ENCODE data around the gene KIFC3. TPM values are rescaled to one million over a fixed set of nuclear protein-coding genes. Genes with fewer than 3 reads are reported as not detected.

KIFC3 gene
- total and polyA plus RNA-seq, 2 donors (not counting 1 experiment from before 2014, with no cell fraction given), result 0.07 to 0.67 TPM

DNA sequence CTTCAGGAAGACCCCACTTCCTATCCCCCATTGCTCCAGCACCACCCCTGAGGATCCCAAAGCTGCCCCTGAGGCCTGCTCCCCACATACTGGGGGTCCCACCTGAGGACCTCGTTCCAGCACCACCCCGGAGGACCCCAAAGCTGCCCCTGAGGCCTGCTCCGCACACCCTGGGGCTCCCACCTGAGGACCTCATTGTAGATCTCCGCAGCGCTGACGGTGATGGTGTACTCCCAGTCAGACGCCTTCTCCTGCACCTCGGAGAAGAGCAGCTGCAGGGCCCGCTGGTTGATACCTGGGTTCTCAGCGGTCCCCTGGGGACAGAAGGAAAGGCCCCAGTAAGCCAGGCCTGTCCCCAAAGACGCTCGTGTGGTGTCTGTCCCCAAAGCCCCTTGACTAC lies 40.3 kb downstream of the KIFC3 start:
- Histone ChIP-seq H3K4me2 (replicated peaks; ENCODE audit: low read depth, low read length, poor library complexity, severe bottlenecking) (no peak overlapping the region), H3K27ac (ENCODE audit: low read length in 2 of 2) (no peak overlapping the region), H3K79me2 (ENCODE audit: control insufficient read depth, insufficient read depth, low read length) (no peaks in the 10 kb centered on the region), H3K4me3 (ENCODE audit: control extremely low read depth in 1 of 5, extremely low read depth in 1 of 5, insufficient read depth in 1 of 5, low read depth in 2 of 5, low read length in 4 of 5) (no peak overlapping the region), H4K20me1 (ENCODE audit: control insufficient read depth, insufficient read depth, low read length, poor library complexity, severe bottlenecking) (no peaks in the 10 kb centered on the region), H3K4me1 (ENCODE audit: control insufficient read depth in 2 of 2, insufficient read depth in 2 of 2, low read length in 2 of 2) (peaks cover 0 to 3% of the 10 kb centered on the region in 2 donors), H3K9ac (ENCODE audit: low read length) (no peak overlapping the region), H3K27me3 (replicated peaks in 1 of 4; ENCODE audit: control extremely low read depth in 1 of 4, control insufficient read depth in 3 of 4, insufficient read depth in 4 of 4, low read length in 3 of 4) (no peaks in the 10 kb centered on the region), H3K36me3 (replicated peaks in 1 of 2; ENCODE audit: control extremely low read depth in 1 of 2, control insufficient read depth in 1 of 2, extremely low read depth in 1 of 2, insufficient read depth in 2 of 2, low read length in 1 of 2) (no peaks in the 10 kb centered on the region), H2AFZ (ENCODE audit: insufficient read depth, low read depth, low read length, poor library complexity, severe bottlenecking) (no peak overlapping the region), H3K9me3 (ENCODE audit: control extremely low read depth in 1 of 3, control insufficient read depth in 2 of 3, insufficient read depth in 1 of 3, low read length in 2 of 3) (no peaks in the 10 kb centered on the region)
- Mint-ChIP-seq H3K9me3 (ENCODE audit: insufficient read depth) (no peaks in the 10 kb centered on the region), H3K27me3 (no peaks in the 10 kb centered on the region), H3K27ac (no peak overlapping the region), H3K4me3 (no peak overlapping the region), H3K4me1 (no peaks in the 10 kb centered on the region)
- TF ChIP-seq CTCF (IDR thresholded peaks at IDR 0.05), result no peak
- no peak for TF ChIP-seq EZH2 (IDR thresholded peaks at IDR 0.05; ENCODE audit: borderline replicate concordance, insufficient read depth, low read depth, low read length, poor library complexity, severe bottlenecking)
- DNase-seq (no peak), ATAC-seq (ENCODE audit: low read depth) (no peak)
- intact Hi-C loops (cut with micrococcal nuclease), result no loop called here
- CTCF ChIA-PET, result no interaction called here
- POLR2A ChIA-PET, result no interaction called here
- 82% methylated on average over 12 of the region's 12 CpGs for WGBS (ENCODE audit: insufficient coverage)

DNA sequence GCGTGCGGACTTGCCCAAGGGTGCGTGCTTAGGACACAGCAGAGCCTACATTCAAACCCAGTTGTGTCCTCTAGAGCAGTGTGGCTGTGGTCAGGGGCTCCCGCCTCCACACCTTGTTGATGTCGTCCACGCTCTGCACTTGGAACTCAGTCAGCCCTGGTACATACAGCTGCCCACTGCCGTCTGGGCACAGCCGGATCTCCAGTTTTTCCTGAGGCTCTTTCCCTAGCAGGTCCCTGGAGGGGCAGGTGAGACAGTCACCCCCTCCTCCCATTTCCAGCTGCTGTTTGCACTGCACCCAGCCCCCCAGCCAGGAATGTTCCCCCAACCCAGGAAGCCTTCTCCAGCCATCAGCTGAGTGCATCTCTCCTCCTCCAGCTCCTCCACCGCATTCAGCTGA lies 41.0 kb downstream of the KIFC3 start:
- Histone ChIP-seq H2AFZ (ENCODE audit: insufficient read depth, low read depth, low read length, poor library complexity, severe bottlenecking) (no peak overlapping the region), H3K27ac (ENCODE audit: low read length in 2 of 2) (no peak overlapping the region), H3K9ac (ENCODE audit: low read length) (no peak overlapping the region), H3K36me3 (replicated peaks in 1 of 2; ENCODE audit: control extremely low read depth in 1 of 2, control insufficient read depth in 1 of 2, extremely low read depth in 1 of 2, insufficient read depth in 2 of 2, low read length in 1 of 2) (no peaks in the 10 kb centered on the region), H3K4me1 (ENCODE audit: control insufficient read depth in 2 of 2, insufficient read depth in 2 of 2, low read length in 2 of 2) (peaks cover 0 to 3% of the 10 kb centered on the region in 2 donors), H3K4me2 (replicated peaks; ENCODE audit: low read depth, low read length, poor library complexity, severe bottlenecking) (no peak overlapping the region), H3K27me3 (replicated peaks in 1 of 4; ENCODE audit: control extremely low read depth in 1 of 4, control insufficient read depth in 3 of 4, insufficient read depth in 4 of 4, low read length in 3 of 4) (no peaks in the 10 kb centered on the region), H3K79me2 (ENCODE audit: control insufficient read depth, insufficient read depth, low read length) (no peaks in the 10 kb centered on the region), H4K20me1 (ENCODE audit: control insufficient read depth, insufficient read depth, low read length, poor library complexity, severe bottlenecking) (no peaks in the 10 kb centered on the region), H3K4me3 (ENCODE audit: control extremely low read depth in 1 of 5, extremely low read depth in 1 of 5, insufficient read depth in 1 of 5, low read depth in 2 of 5, low read length in 4 of 5) (no peak overlapping the region), H3K9me3 (ENCODE audit: control extremely low read depth in 1 of 3, control insufficient read depth in 2 of 3, insufficient read depth in 1 of 3, low read length in 2 of 3) (no peaks in the 10 kb centered on the region)
- TF ChIP-seq CTCF (IDR thresholded peaks at IDR 0.05) (no peak), EZH2 (IDR thresholded peaks at IDR 0.05; ENCODE audit: borderline replicate concordance, insufficient read depth, low read depth, low read length, poor library complexity, severe bottlenecking) (no peak)
- no peaks in the 10 kb centered on the region for H3K27me3 Mint-ChIP-seq
- H3K27ac Mint-ChIP-seq, result no peak overlapping the region
- CTCF ChIA-PET, result no interaction called here
- DNase-seq (no peak), ATAC-seq (ENCODE audit: low read depth) (no peak)
- no peak overlapping the region for H3K4me3 Mint-ChIP-seq
- intact Hi-C loops (cut with micrococcal nuclease), result no loop called here
- no peaks in the 10 kb centered on the region for H3K4me1 Mint-ChIP-seq
- WGBS (ENCODE audit: insufficient coverage), result 93% methylated on average over 9 of the region's 9 CpGs
- POLR2A ChIA-PET, result no interaction called here
- H3K9me3 Mint-ChIP-seq (ENCODE audit: insufficient read depth), result no peaks in the 10 kb centered on the region
